ENCODE results near the gene CRB2. TPM values are rescaled to one million over a fixed set of nuclear protein-coding genes. Genes with fewer than 3 reads are reported as not detected.

Gene CRB2
- total RNA-seq, 1 donor from 2014 or later = 6.8 TPM

DNA sequence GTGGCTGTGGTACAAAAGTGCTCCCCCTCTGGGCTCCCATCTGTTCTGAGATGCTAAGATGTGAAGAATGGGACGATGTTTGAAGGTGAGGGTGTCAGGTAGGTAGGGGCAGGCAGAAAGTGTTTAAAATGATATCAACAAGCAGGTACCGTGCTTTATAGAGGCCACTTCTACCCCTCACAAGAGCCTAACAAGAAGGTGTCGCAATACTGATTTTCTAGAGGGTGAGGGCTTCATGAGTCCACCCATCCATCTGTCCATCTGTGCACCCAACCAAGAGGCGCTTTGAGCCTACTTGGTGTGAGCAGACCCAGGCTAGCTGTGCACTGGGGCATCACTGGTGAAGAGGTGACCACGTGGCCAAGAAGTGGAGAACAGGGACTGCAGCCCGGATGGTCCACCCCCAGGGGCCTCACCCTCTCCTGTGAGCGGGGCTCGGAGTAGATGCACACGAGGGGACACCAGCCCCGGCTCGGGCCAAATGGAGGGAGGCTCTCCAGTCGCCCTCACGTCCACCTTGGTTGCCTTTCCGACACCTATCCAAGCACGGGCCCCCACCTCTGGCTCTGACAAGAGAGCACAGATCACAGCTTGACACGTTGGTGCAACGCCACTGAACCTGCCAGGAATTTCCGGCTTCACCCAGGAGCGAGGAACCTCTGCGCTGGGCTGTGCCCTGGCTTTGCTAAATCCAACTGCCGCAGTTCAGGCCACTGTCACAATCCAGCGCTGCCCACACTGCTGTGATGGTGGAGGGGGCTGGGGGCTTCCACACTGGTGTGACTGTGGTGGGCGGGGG, 34.5 kb downstream of the CRB2 start:
- Mint-ChIP-seq H3K4me1 (ENCODE audit: low read depth, unreplicated experiment) (peaks cover 12% of the 10 kb centered on the region), H3K4me3 (ENCODE audit: unreplicated experiment) (no peak overlapping the region), H3K27me3 (ENCODE audit: unreplicated experiment) (peaks cover 9% of the 10 kb centered on the region), H3K36me3 (ENCODE audit: unreplicated experiment) (no peaks in the 10 kb centered on the region), H3K9me3 (ENCODE audit: unreplicated experiment) (peaks cover 10% of the 10 kb centered on the region), H3K27ac (ENCODE audit: unreplicated experiment) (no peak overlapping the region)
- no peak for DNase-seq
- TF ChIP-seq CTCF (IDR thresholded peaks at IDR 0.05; ENCODE audit: partially characterized antibody, unreplicated experiment) = no peak

GRCh38 chr9:123391233-123391632, 35.2 kb downstream of the CRB2 start:
- peaks cover 9% of the 10 kb centered on the region for H3K9me3 Mint-ChIP-seq (ENCODE audit: unreplicated experiment)
- DNase-seq = no peak
- peaks cover 9% of the 10 kb centered on the region for H3K27me3 Mint-ChIP-seq (ENCODE audit: unreplicated experiment)
- no peak overlapping the region for H3K4me3 Mint-ChIP-seq (ENCODE audit: unreplicated experiment)
- peaks cover 15% of the 10 kb centered on the region for H3K4me1 Mint-ChIP-seq (ENCODE audit: low read depth, unreplicated experiment)
- no peaks in the 10 kb centered on the region for H3K36me3 Mint-ChIP-seq (ENCODE audit: unreplicated experiment)
- H3K27ac Mint-ChIP-seq (ENCODE audit: unreplicated experiment) = no peak overlapping the region
- no peak for TF ChIP-seq CTCF (IDR thresholded peaks at IDR 0.05; ENCODE audit: partially characterized antibody, unreplicated experiment)

GRCh38 chr9:123391946-123392345, 35.9 kb downstream of the CRB2 start:
- DNase-seq = no peak
- no peaks in the 10 kb centered on the region for H3K36me3 Mint-ChIP-seq (ENCODE audit: unreplicated experiment)
- TF ChIP-seq CTCF (IDR thresholded peaks at IDR 0.05; ENCODE audit: partially characterized antibody, unreplicated experiment) = no peak
- H3K4me3 Mint-ChIP-seq (ENCODE audit: unreplicated experiment) = no peak overlapping the region
- peaks cover 13% of the 10 kb centered on the region for H3K9me3 Mint-ChIP-seq (ENCODE audit: unreplicated experiment)
- H3K4me1 Mint-ChIP-seq (ENCODE audit: low read depth, unreplicated experiment) = peaks cover 18% of the 10 kb centered on the region
- H3K27me3 Mint-ChIP-seq (ENCODE audit: unreplicated experiment) = peaks cover 9% of the 10 kb centered on the region
- no peak overlapping the region for H3K27ac Mint-ChIP-seq (ENCODE audit: unreplicated experiment)

- peaks cover 13% of the 10 kb centered on the region for H3K9me3 Mint-ChIP-seq (ENCODE audit: unreplicated experiment)
- no peak for DNase-seq
- H3K36me3 Mint-ChIP-seq (ENCODE audit: unreplicated experiment) = no peaks in the 10 kb centered on the region
- no peak for TF ChIP-seq CTCF (IDR thresholded peaks at IDR 0.05; ENCODE audit: partially characterized antibody, unreplicated experiment)
- H3K4me1 Mint-ChIP-seq (ENCODE audit: low read depth, unreplicated experiment) = peaks cover 18% of the 10 kb centered on the region
- H3K4me3 Mint-ChIP-seq (ENCODE audit: unreplicated experiment) = no peak overlapping the region
- no peak overlapping the region for H3K27ac Mint-ChIP-seq (ENCODE audit: unreplicated experiment)
- H3K27me3 Mint-ChIP-seq (ENCODE audit: unreplicated experiment) = peaks cover 9% of the 10 kb centered on the region
Measured at GRCh38 chr9:123392802-123393201, 36.8 kb downstream of the CRB2 start.
